Thyroid gland (tissue), 4 donors: ENCODE measurements around the gene HMX2. TPM values are rescaled to one million over a fixed set of nuclear protein-coding genes. Genes with fewer than 3 reads are reported as not detected.

ENCODE experiments used
- DNase-seq, 2 donors: peaks; one replicate each; pipeline ENCODE4 v3.0.0-alpha.2; 2019
- H3K27ac ChIP-seq, 3 donors: fragments of 200-600 bp; sonication (generic); 1 replicate in 2 of 3; 2 replicates in 1 of 3; pipeline ENCODE4 v1.5.1; 2016 to 2019; ENCODE audit warnings: mild to moderate bottlenecking in 1 of 3, moderate library complexity in 1 of 3
- H3K27me3 ChIP-seq: fragments of 200-600 bp; sonication (generic); one replicate; pipeline ENCODE4 v1.5.1; 2019
- H3K36me3 ChIP-seq, 2 donors: fragments of 200-600 bp; sonication (generic); one replicate each; pipeline ENCODE4 v1.5.1; 2016 to 2019
- H3K4me1 ChIP-seq, 2 donors: fragments of 200-600 bp; sonication (generic); one replicate each; pipeline ENCODE4 v1.5.1; 2017 to 2019
- H3K4me3 ChIP-seq, 3 donors: fragments of 200-600 bp; sonication (generic); replicated peaks in 1 of 3; 1 replicate in 2 of 3; 2 replicates in 1 of 3; pipeline ENCODE4 v1.5.1; 2016; ENCODE audit warnings: mild to moderate bottlenecking in 1 of 3
- H3K9me3 ChIP-seq: fragments of 200-600 bp; sonication (generic); one replicate; pipeline ENCODE4 v1.5.1; 2017
- CTCF ChIP-seq, 6 experiments: fragments of 200-600 bp in 3 of 6; fragments of 450-650 bp in 3 of 6; sonication (generic) in 3 of 6; IDR thresholded peaks; one replicate each; pipeline ENCODE4 v1.5.1; 2016 to 2019; ENCODE audit warnings: antibody characterized with exemption in 6 of 6, mild to moderate bottlenecking in 2 of 6, inconsistent platforms in 1 of 6, moderate library complexity in 1 of 6
- POLR2A ChIP-seq, 2 donors: fragments of 450-650 bp; IDR thresholded peaks; one replicate each; pipeline ENCODE4 v1.6.1; 2017; ENCODE audit warnings: antibody characterized with exemption in 2 of 2, mild to moderate bottlenecking in 2 of 2, moderate library complexity in 1 of 2
- WGBS, 2 donors: methylation state at CpG; one replicate each; pipeline ENCODE4 v1.1.5; 2017; 5-methylcytosine and 5-hydroxymethylcytosine counted together
- intact Hi-C: fragments of 100-400 bp; cut with DNase I; formaldehyde crosslinking; loops from one replicate; pipeline ENCODE4 v1.15.1; 2023
- total RNA-seq, 4 donors: library from RNA; depleted of rRNA; stranded (reverse); fragments of >200 nt; gene quantifications; one replicate each; pipeline ENCODE4 v1.2.3, GENCODE V29; 2016

Gene HMX2
- total RNA-seq, 4 donors from 2014 or later = not detected

GRCh38 chr10:123158682-123159081 is 10.7 kb downstream of the HMX2 start:
- intact Hi-C loops = loop anchor here (10.0 kb wide), 1 partner anchor 174 kb away; the partner anchor contains the start of gene PSTK
- DNase-seq = no peak
- Histone ChIP-seq H3K36me3 (peaks cover 17 to 28% of the 10 kb centered on the region in 2 donors), H3K9me3 (no peaks in the 10 kb centered on the region), H3K27ac (no peak overlapping the region), H3K4me3 (no peak overlapping the region), H3K27me3 (no peaks in the 10 kb centered on the region), H3K4me1 (peaks cover 7 to 12% of the 10 kb centered on the region in 2 donors)
- WGBS, 2 donors = 87 to 91% methylated on average over 1 of the region's 1 CpG
- no peak for TF ChIP-seq CTCF (IDR thresholded peaks at IDR 0.05)
- TF ChIP-seq POLR2A (IDR thresholded peaks at IDR 0.05) = no peak

- WGBS, 2 donors = 88 to 91% methylated on average over 11 of the region's 11 CpGs
- peaks cover 18 to 42% of the 10 kb centered on the region in 2 donors for H3K36me3 ChIP-seq
- intact Hi-C loops = no loop called here
These were observed 12.5 kb downstream of the HMX2 start for GRCh38 chr10:123160311-123160980.

DNA sequence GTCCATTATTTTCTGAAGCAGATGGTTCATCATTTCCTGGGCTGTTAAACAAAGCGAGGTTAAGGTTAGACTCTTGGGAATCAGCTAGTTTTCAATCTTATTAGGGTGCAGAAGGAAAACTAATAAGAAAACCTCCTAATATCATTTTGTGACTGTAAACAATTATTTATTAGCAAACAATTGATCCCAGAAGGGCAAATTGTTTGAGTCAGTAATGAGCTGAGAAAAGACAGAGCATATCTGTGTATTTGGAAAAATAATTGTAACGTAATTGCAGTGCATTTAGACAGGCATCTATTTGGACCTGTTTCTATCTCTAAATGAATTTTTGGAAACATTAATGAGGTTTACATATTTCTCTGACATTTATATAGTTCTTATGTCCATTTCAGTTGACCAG is 16.4 kb downstream of the HMX2 start:
- Histone ChIP-seq H3K4me3 (no peak overlapping the region), H3K9me3 (no peaks in the 10 kb centered on the region), H3K27ac (no peak overlapping the region), H3K27me3 (no peaks in the 10 kb centered on the region), H3K4me1 (no peaks in the 10 kb centered on the region), H3K36me3 (peaks cover 18 to 45% of the 10 kb centered on the region in 2 donors)
- TF ChIP-seq CTCF (IDR thresholded peaks at IDR 0.05) (no peak), POLR2A (IDR thresholded peaks at IDR 0.05) (no peak)
- WGBS, 2 donors = 94 to 95% methylated on average over 2 of the region's 2 CpGs
- DNase-seq = no peak
- intact Hi-C loops = no loop called here

More at GRCh38 chr10:123160311-123160980, 12.5 kb downstream of the HMX2 start:
- no peak for DNase-seq
- no peak for TF ChIP-seq POLR2A (IDR thresholded peaks at IDR 0.05)
- no peak for TF ChIP-seq CTCF (IDR thresholded peaks at IDR 0.05)
- Histone ChIP-seq H3K4me1 (peaks cover 2 to 4% of the 10 kb centered on the region in 2 donors), H3K27ac (no peak overlapping the region), H3K4me3 (no peak overlapping the region), H3K27me3 (no peaks in the 10 kb centered on the region), H3K9me3 (no peaks in the 10 kb centered on the region)

DNA sequence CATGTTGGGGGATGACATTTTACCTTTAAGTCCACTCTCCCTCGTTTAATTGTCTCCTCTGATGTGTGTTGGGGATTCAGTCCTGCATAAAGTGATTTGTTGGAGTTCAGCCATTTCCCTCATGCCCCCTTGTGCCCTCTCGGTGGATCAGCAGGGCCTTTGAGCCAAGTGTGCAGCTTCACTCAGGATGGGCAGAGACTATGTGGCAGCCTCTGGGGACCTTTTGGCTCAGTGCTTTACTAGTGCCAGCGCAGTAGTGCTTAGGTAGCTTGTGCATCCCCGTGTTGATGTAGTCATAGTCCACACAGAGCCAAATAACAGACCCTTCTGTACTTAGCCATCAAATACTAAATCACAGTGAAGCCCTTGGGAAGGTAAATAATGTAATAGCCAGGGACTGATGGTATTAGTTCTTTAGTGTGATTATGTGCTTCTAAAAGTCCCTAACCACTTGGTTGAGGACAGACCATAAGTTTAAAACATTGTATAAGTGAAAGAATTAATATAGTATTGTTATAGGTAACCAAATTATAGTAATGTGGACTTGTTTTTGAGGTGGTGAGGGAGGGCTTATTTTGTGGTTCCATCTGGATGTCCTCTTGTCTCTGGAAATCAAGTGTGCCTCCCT is 17.6 kb downstream of the HMX2 start:
- Histone ChIP-seq H3K27ac (no peak overlapping the region), H3K36me3 (peaks cover 18 to 44% of the 10 kb centered on the region in 2 donors), H3K9me3 (no peaks in the 10 kb centered on the region), H3K27me3 (no peaks in the 10 kb centered on the region), H3K4me3 (no peak overlapping the region), H3K4me1 (no peaks in the 10 kb centered on the region)
- no peak for DNase-seq
- no peak for TF ChIP-seq POLR2A (IDR thresholded peaks at IDR 0.05)
- TF ChIP-seq CTCF (IDR thresholded peaks at IDR 0.05) = no peak
- 76 to 80% methylated on average over 4 of the region's 4 CpGs for WGBS, 2 donors
- intact Hi-C loops = no loop called here

- no peaks in the 10 kb centered on the region for H3K9me3 ChIP-seq
- intact Hi-C loops = no loop called here
- TF ChIP-seq POLR2A (IDR thresholded peaks at IDR 0.05) = no peak
- TF ChIP-seq CTCF (IDR thresholded peaks at IDR 0.05) = no peak
- H3K27ac ChIP-seq = no peak overlapping the region
- peaks cover 18 to 36% of the 10 kb centered on the region in 2 donors for H3K36me3 ChIP-seq
- H3K27me3 ChIP-seq = no peaks in the 10 kb centered on the region
- no peak for DNase-seq
- 67 to 76% methylated on average over 2 of the region's 2 CpGs for WGBS, 2 donors
- no peaks in the 10 kb centered on the region for H3K4me1 ChIP-seq
- no peak overlapping the region for H3K4me3 ChIP-seq
These were observed 18.7 kb downstream of the HMX2 start for GRCh38 chr10:123166618-123167017.
